CD4-positive, CD25-positive, alpha-beta regulatory T cell (primary cell): ENCODE results near the gene PPP1R13B. TPM values are rescaled to one million over a fixed set of nuclear protein-coding genes. Genes with fewer than 3 reads are reported as not detected.

ENCODE experiments used
- ATAC-seq, 2 donors: fragments of 150-1000 bp; cut with Tn5 transposase; one replicate each; pipeline ENCODE4 v1.10.0; 2021; ENCODE audit warnings: low read depth in 2 of 2, moderate number of reproducible peaks in 2 of 2, moderate library complexity in 1 of 2
- DNase-seq, 3 donors: peaks; one replicate each; pipeline versions ENCODE4 v3.0.0 to v3.0.0-alpha.2; 2012 to 2022; ENCODE audit warnings: mixed read lengths in 1 of 3
- H3K27ac ChIP-seq: one replicate; pipeline ENCODE4 v1.7.0; 2013; ENCODE audit warnings: mild to moderate bottlenecking, low read length; ENCODE audit not compliant: insufficient read depth, poor library complexity, severe bottlenecking
- H3K27me3 ChIP-seq: one replicate; pipeline ENCODE4 v1.7.0; 2013; ENCODE audit warnings: low read length; ENCODE audit not compliant: control insufficient read depth, insufficient read depth
- H3K36me3 ChIP-seq: one replicate; pipeline ENCODE4 v1.7.0; 2013; ENCODE audit warnings: mild to moderate bottlenecking, low read length, moderate library complexity; ENCODE audit not compliant: control insufficient read depth, insufficient read depth
- H3K4me1 ChIP-seq: 2 replicates; pipeline ENCODE4 v1.7.0; 2013; ENCODE audit warnings: mild to moderate bottlenecking, low read length; ENCODE audit not compliant: insufficient read depth, control insufficient read depth, poor library complexity, severe bottlenecking
- H3K4me3 ChIP-seq: one replicate; pipeline ENCODE4 v1.7.0; 2013; ENCODE audit warnings: low read depth, mild to moderate bottlenecking, low read length, moderate library complexity
- H3K9me3 ChIP-seq, 2 experiments: 1 replicate in 1 of 2; 2 replicates in 1 of 2; pipeline ENCODE4 v1.7.0; 2013; ENCODE audit warnings: low read length in 2 of 2, mild to moderate bottlenecking in 1 of 2, moderate library complexity in 1 of 2; ENCODE audit not compliant: control insufficient read depth in 2 of 2
- H3K27ac Mint-ChIP-seq, 3 donors: one replicate each; pipeline ENCODE4 v1.8.0; 2020 to 2022; ENCODE audit warnings: mild to moderate bottlenecking in 3 of 3, mixed read lengths in 3 of 3, moderate library complexity in 2 of 3
- H3K27me3 Mint-ChIP-seq: one replicate; pipeline ENCODE4 v1.8.0; 2022; ENCODE audit warnings: mild to moderate bottlenecking, mixed read lengths
- H3K36me3 Mint-ChIP-seq: one replicate; pipeline ENCODE4 v1.8.0; 2020; ENCODE audit warnings: mixed read lengths
- H3K4me1 Mint-ChIP-seq, 4 donors: one replicate each; pipeline ENCODE4 v1.8.0; 2020 to 2022; ENCODE audit warnings: mixed read lengths in 4 of 4, mild to moderate bottlenecking in 1 of 4
- H3K4me3 Mint-ChIP-seq, 4 donors: one replicate each; pipeline ENCODE4 v1.8.0; 2020 to 2022; ENCODE audit warnings: mild to moderate bottlenecking in 4 of 4, mixed read lengths in 4 of 4, moderate library complexity in 3 of 4
- H3K9me3 Mint-ChIP-seq, 7 donors: one replicate each; pipeline ENCODE4 v1.8.0; 2020 to 2022; ENCODE audit warnings: mixed read lengths in 7 of 7, mild to moderate bottlenecking in 3 of 7, moderate library complexity in 2 of 7
- polyA plus RNA-seq, 4 donors: library from polyadenylated mRNA; unstranded; fragments of 300-500 nt; fragmentation: Illumina TruSeq; gene quantifications; one replicate each; pipeline ENCODE4 v1.2.3, GENCODE V29; 2021
- total RNA-seq: library from RNA; stranded (reverse); gene quantifications from one replicate; pipeline ENCODE4 v1.2.3, GENCODE V29; 2022

The PPP1R13B gene
- total and polyA plus RNA-seq, 5 donors from 2014 or later, result 1.5 to 21.5 (median 3.0) TPM

DNA sequence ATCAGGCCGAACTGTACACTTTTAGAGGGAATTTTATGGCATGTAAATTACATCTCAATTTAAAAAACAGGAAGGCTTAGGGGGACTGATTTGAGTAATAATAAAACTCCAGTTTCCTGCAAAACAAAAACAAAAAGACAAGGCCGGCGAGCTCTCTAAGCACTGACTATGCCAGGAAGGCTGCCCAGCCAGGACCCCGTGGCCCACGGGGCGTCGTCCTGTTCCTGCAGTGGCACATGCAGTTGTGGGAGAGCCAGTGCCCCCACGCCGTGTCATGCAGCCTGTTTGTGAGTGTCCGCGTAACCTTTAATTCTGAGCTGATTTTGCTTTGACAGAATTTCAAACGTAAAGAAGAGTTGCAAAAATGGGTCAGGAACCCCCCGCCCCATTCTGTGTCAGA, 142.7 kb downstream of the PPP1R13B start:
- H3K36me3 ChIP-seq, result peaks cover 16% of the 10 kb centered on the region
- H3K4me3 ChIP-seq, result no peak overlapping the region
- Mint-ChIP-seq H3K4me3 (peak overlapping the region in 1 of 4 donors; percentile 10), H3K36me3 (peaks cover 11% of the 10 kb centered on the region), H3K27me3 (no peaks in the 10 kb centered on the region), H3K9me3 (peaks cover 0 to 1% (median 0%) of the 10 kb centered on the region in 7 donors), H3K27ac (no peak overlapping the region), H3K4me1 (peaks cover 0 to 8% (median 3%) of the 10 kb centered on the region in 4 donors)
- no peaks in the 10 kb centered on the region for H3K4me1 ChIP-seq
- H3K9me3 ChIP-seq, result no peaks in the 10 kb centered on the region
- no peaks in the 10 kb centered on the region for H3K27me3 ChIP-seq
- no peak overlapping the region for H3K27ac ChIP-seq
- DNase-seq, result no peak
- no peak for ATAC-seq

DNA sequence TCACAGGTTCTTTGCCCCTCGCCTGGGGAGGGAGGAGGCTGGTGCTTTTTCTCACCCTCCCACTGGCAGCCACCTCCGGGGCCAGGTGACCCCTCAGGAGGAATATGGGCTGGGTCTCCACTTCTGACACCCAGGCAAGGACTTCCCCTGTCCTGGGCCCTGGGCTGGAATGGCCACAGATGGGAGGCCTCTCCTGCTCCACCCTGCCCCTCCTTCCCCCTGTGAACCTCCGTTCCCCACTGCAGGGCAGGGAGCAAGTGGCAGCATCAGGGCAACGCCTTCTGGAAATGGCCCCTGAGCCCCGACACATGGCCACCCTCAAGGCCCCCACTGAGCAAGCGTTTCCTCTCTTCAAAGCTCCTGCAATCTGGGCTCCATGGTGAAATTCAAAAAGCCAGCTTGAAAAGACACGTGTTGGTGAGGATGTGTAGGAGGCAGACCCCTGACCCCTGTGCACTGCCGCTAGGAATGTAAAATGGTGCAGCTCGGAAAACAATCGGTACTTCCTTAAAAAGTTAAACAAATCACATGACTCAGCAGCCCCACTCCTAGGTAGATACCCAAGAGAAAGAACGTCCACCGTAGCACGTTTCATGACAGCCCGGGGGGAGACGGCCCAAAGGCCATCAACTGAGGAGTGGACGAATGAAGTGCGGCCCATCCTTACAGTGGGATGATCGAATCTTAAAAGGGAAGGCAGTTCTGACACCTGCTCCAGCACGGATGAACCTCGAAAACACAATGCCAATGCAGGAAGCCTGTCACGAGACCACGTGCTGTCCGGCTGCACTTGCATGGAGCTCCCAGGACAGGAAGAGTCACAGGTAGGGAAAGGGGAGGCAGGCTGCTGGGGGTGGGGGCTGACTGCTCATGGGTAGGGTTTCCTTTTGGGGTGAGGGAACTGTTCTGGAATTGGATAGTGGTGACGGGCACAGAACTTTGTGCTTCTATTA, 143.7 kb downstream of the PPP1R13B start:
- DNase-seq (no peak), ATAC-seq (no peak)
- Mint-ChIP-seq H3K36me3 (peaks cover 11% of the 10 kb centered on the region), H3K27me3 (no peaks in the 10 kb centered on the region), H3K9me3 (peaks cover 0 to 1% (median 0%) of the 10 kb centered on the region in 7 donors), H3K4me3 (peak overlapping the region in 1 of 4 donors; percentile 58), H3K27ac (peak overlapping the region in 2 of 3 donors; percentile 57 to 82), H3K4me1 (peaks cover 0 to 9% (median 3%) of the 10 kb centered on the region in 4 donors)
- peaks cover 16% of the 10 kb centered on the region for H3K36me3 ChIP-seq
- no peaks in the 10 kb centered on the region for H3K27me3 ChIP-seq
- no peak overlapping the region for H3K27ac ChIP-seq
- no peaks in the 10 kb centered on the region for H3K4me1 ChIP-seq
- H3K4me3 ChIP-seq, result no peak overlapping the region
- H3K9me3 ChIP-seq, result no peaks in the 10 kb centered on the region

DNA sequence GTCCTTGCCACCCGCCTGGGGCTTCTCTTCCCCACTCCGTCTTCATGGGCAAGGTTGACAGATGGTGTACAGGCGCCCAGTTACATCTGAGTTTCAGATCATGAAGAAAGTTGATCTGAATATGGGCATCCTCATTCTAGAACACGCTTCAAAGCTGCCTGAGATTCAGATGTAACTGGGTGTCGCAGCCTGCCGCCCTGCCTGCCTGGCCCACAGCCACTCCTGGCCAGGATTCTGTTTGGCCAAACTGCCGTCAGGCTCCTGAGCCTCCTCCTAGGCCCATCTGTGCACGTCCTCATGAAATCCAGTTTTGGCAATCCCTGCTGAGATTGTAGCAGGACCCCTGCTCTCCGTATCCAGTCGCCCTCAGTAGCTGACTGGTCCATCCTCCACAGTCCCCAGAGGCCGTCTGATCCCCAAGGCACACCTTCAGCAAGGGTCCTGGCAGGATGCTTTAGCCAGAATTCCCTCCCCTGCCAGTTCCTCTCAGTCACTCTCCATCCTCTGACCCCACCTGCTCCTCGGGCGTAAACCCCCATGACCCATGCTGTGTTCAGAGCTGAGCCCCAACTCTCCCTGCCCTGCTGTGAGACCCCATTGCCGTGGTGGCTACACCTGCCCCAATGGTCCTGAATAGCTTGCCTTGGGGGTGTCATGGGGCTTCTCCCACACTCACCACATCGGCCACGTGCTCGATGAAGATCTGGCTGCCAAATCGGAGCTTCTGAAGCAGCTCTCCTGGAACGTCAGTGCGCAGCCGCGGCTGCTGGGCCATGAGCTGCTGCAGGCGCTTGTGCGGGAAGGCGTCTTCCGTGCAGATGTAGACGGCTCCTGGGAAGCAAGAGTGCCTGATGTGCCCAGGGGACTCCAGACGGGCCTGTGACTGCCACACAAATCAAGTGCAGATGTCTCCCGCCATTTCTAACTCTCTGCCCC, 144.6 kb downstream of the PPP1R13B start:
- no peak overlapping the region for H3K27ac Mint-ChIP-seq
- peaks cover 16% of the 10 kb centered on the region for H3K36me3 ChIP-seq
- H3K9me3 ChIP-seq, result no peaks in the 10 kb centered on the region
- peaks cover 0 to 1% (median 0%) of the 10 kb centered on the region in 7 donors for H3K9me3 Mint-ChIP-seq
- no peaks in the 10 kb centered on the region for H3K27me3 ChIP-seq
- H3K27ac ChIP-seq, result no peak overlapping the region
- no peak overlapping the region for H3K4me3 Mint-ChIP-seq
- no peak for DNase-seq
- no peak overlapping the region for H3K4me3 ChIP-seq
- H3K36me3 Mint-ChIP-seq, result peaks cover 11% of the 10 kb centered on the region
- H3K27me3 Mint-ChIP-seq, result no peaks in the 10 kb centered on the region
- no peaks in the 10 kb centered on the region for H3K4me1 ChIP-seq
- H3K4me1 Mint-ChIP-seq, result peaks cover 0 to 9% (median 3%) of the 10 kb centered on the region in 4 donors
- no peak for ATAC-seq

DNA sequence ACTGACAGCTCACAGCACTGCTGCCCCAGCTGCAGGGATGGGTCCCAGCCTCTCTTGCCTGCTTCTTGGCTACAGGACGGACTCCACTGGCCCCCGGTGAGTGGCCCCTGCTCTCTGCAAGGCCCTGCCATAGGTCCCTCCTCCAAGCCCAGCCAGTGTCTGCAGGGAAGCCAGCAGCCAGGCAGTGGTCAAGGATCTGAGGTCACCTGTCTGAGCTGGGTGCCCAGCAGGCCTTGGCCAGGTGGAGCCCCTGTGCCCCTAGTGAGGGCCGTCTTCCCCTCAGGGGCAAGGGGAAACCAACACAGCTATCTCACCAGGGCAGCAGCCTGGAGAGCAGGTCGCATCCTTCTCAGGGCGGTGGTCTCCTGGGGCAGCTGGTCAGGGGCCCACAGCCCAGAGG, 145.3 kb downstream of the PPP1R13B start:
- Mint-ChIP-seq H3K4me1 (peaks cover 0 to 13% (median 4%) of the 10 kb centered on the region in 4 donors), H3K27ac (no peak overlapping the region), H3K9me3 (peaks cover 0 to 1% (median 0%) of the 10 kb centered on the region in 7 donors), H3K36me3 (peaks cover 14% of the 10 kb centered on the region), H3K4me3 (no peak overlapping the region), H3K27me3 (no peaks in the 10 kb centered on the region)
- ATAC-seq (no peak), DNase-seq (no peak)
- Histone ChIP-seq H3K27me3 (no peaks in the 10 kb centered on the region), H3K9me3 (no peaks in the 10 kb centered on the region), H3K36me3 (peaks cover 20% of the 10 kb centered on the region), H3K4me3 (no peak overlapping the region), H3K4me1 (no peaks in the 10 kb centered on the region), H3K27ac (no peak overlapping the region)

DNA sequence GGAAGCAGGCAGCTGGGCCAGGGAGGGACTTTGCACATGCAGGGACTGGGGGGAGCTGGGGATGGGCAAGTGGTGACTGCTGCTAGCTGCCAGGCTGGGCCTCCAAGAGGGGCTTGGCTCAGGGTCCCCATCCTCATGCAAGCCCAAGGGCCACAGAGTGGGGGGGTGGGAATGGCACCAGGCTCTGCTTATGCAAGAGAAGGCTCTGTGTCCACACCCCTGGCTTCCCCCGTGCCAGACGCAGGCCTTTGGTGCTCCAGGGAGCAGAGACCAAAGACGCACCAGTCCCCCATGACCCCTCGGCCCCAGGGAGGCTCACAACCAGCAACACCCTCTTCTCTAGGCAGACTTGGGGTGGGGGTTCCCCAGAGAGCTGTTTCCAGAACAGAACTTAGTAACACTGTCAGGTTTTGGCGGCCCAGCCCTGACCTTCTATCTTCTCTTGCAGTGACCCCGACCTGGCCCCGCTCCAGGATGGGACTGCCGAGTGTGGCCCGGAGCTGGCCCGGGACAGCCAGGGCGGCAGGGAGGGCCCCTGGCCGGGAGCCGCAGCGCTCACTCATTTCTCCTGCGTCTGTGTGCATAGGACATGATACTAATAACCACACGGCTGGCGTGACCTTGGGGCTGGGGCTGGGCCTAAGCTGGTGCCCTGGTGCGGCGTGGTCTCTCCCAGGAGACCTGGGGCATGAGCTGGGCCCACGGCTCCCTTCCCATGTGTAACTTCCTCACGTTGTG, 146.5 kb downstream of the PPP1R13B start:
- H3K27ac ChIP-seq, result no peak overlapping the region
- Mint-ChIP-seq H3K27me3 (no peaks in the 10 kb centered on the region), H3K27ac (no peak overlapping the region), H3K4me1 (peaks cover 6 to 21% (median 8%) of the 10 kb centered on the region in 4 donors), H3K4me3 (no peak overlapping the region), H3K9me3 (peaks cover 0 to 1% (median 0%) of the 10 kb centered on the region in 7 donors), H3K36me3 (peaks cover 15% of the 10 kb centered on the region)
- no peaks in the 10 kb centered on the region for H3K27me3 ChIP-seq
- DNase-seq (no peak), ATAC-seq (no peak)
- H3K4me1 ChIP-seq, result no peaks in the 10 kb centered on the region
- peaks cover 21% of the 10 kb centered on the region for H3K36me3 ChIP-seq
- no peak overlapping the region for H3K4me3 ChIP-seq
- H3K9me3 ChIP-seq, result no peaks in the 10 kb centered on the region

DNA sequence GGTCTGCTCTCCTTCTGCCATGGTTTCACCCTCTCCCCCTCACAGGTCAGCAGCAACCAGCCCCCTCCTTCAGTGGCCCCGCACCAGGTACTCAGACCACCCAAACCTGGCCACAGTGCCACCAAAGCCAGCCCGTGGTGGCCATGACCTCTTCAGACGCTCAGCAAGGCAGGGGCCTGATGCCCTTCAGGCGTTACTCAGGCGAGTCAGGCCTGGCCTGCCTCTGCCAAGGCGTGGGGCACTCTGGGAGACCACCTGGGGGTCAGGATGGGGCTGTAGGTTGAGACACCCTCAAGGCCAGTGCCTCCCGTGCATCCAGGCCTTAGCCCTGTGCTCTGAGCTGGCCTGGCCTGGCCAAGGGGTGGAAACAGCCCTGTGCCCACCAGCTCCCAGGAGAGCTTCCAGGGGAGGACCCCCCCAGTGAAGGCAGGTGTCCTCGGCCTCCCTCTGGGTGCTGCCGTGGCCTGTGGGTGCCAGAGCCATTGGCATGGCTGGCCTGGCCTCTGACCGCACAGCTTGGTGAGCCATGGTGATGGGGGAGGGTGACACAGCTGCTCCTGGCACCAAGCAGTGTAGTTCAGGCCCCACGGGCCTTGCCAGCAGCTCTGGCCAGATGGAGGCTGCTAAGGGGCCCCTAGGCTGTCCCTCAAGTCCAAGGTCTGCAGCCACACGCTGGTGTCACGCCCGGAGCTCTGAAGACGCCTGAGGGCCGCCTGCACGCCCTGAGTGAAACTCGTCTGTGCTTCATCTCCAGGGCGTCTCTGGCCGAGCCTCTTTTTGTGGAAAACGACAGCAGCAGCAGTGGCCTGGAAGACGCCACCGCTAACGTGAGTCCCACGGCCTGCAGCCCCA, 147.2 kb downstream of the PPP1R13B start:
- no peaks in the 10 kb centered on the region for H3K27me3 ChIP-seq
- no peaks in the 10 kb centered on the region for H3K4me1 ChIP-seq
- Mint-ChIP-seq H3K4me1 (peaks cover 6 to 26% (median 9%) of the 10 kb centered on the region in 4 donors), H3K9me3 (peaks cover 0 to 1% (median 0%) of the 10 kb centered on the region in 7 donors), H3K36me3 (peaks cover 18% of the 10 kb centered on the region), H3K27me3 (no peaks in the 10 kb centered on the region), H3K27ac (peak overlapping the region in 1 of 3 donors; percentile 44), H3K4me3 (no peak overlapping the region)
- H3K27ac ChIP-seq, result no peak overlapping the region
- H3K9me3 ChIP-seq, result no peaks in the 10 kb centered on the region
- ATAC-seq (no peak), DNase-seq (no peak)
- peaks cover 26% of the 10 kb centered on the region for H3K36me3 ChIP-seq
- no peak overlapping the region for H3K4me3 ChIP-seq
